ENCODE results near the gene LMO1. TPM values are rescaled to one million over a fixed set of nuclear protein-coding genes. Genes with fewer than 3 reads are reported as not detected.

Gene LMO1
- total RNA-seq, 2 experiments from 2014 or later = not detected

DNA sequence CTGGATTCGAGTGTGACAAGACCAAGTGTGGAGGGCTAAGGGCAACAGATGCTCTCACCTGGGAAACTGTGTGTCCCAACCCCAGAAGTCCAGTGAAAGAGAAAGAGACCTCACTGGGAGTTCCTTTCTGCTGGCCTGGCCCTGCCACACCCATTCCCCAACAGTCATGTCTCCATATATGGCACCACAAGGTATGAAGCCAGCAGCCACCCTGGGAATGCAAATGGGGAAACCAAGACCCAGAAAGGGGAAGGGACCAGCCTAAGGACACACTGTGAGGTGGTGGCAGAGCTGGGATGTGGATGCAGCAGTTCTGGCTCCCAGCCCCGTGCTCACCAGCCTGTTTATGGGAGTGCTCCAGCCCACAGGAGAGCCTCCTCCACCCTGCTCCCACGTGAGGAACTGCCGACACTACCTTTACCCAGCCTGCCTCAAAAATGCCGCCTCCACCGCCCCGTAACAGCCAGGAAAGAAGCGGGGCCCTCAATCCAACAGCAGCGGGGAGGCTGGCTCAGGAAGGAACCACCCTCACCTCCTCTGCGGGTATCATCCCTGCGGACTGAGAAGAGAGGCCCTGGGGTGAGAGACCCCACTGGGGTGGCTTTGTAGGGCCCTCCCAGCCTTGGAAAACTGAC, 12.6 kb downstream of the LMO1 start:
- ChIA-PET POLR2A (no interaction called here), CTCF (no interaction called here)

DNA sequence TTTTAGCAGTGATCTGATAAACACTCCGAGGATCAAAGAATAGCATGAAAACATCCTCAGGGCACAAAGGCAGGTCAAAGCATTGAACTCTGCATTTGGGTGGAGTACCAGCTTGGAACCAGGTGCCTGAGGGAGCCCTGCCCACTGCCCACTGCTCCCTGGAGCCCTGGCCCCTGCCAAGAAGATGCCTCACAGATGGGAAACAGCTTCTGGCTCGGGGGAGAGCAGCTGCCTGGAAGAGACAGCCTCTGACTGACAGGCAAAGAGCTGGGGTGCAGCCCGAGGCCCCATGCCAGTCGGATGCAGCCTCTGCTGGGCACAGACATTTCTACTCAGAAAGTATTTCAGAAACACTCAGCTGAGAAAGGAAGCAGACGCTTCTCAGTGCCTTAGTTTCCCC, 13.2 kb downstream of the LMO1 start:
- ChIA-PET POLR2A (no interaction called here), CTCF (no interaction called here)

DNA sequence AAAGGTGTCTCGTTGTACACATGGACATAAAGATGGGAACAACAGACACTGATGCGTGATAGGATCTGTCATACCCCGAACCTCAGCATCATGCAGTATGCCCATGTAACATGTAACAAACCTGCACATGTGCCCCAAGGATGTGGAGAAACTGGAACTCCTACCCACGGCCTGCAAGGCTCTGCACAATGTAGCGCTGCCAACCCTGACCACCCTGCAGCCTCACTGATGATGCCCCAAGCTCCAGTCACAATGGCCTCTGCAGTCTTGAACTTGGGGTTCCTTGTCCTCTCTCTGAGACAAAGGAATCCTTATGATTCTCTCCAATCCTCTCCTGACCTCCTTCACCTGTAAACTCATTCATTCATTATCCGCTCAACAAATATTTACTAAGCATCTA, 14.2 kb downstream of the LMO1 start:
- ChIA-PET POLR2A (no interaction called here), CTCF (no interaction called here)

DNA sequence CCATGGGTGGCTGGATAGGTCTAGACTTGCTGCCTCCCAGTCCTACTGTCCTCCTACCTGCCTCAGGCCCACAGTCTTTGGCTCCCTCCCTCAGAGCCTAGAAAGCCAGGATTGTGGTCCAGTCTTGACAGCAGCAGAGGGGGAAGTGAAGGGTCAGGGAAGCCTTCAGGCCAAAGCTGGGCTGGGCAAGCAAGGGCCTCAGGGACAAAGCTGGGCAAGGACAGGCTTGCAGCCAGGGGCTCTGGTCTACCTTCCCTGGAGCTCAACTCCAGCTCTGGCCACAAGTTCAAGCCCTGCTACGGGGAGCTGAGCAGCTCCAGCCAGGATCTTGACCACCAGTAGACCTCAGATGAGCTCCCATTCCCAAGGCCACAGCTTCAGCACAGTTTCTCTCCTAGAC, 14.9 kb downstream of the LMO1 start:
- ChIA-PET POLR2A (no interaction called here), CTCF (interaction anchor here (1.2 kb wide), 1 partner anchor 12 kb away, joined by 4 read pairs; no protein-coding TSS in a partner anchor)

DNA sequence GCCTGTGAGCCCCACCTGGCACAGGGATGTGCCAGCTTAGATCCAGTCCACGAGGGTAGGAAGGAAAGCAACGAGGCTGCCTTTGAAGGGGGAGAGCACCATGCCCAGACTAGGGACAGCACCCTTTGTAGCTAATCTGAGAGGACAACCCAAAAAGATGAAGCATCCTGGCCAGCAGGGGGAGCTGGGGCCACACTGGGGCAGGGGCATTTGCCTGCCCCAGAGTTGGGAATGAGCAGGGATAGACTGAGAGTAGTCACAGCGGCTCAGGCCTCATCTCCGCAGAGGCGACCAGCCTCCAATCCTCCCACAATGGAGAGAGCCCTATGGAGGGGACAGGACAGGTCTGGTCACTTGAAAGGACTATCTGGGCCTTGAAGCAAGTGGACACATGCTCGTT, 16.4 kb downstream of the LMO1 start:
- ChIA-PET CTCF (interaction anchor here (1.2 kb wide), 1 partner anchor 9 kb away, joined by 3 read pairs; no protein-coding TSS in a partner anchor), POLR2A (interaction anchor here (0.6 kb wide), 1 partner anchor 586 kb away, joined by 4 read pairs; no protein-coding TSS in a partner anchor)

DNA sequence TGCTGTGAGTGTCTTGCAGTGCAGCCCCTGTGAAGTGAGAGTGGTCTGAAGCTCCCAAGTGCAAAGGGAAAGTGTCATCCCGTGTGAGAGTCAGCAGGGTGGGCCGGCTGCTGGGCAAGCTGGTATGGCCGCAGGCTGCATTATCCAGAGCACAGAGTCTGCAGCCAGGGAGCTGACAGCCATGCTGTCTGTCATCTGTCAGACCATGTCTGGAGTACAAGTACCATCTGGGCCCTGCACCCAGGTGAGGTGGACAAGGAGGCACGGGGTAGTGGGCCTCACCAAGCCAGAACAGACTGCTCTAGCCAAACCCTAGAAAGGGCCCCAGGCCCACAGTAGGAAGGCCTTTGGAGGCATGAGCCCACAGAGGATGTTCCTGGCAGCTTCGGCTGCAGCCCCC, 20.2 kb downstream of the LMO1 start:
- CTCF ChIA-PET = interaction anchor here (1.3 kb wide), 1 partner anchor 21 kb away, joined by 3 read pairs; the partner anchor contains the start of gene LMO1
- POLR2A ChIA-PET = no interaction called here

DNA sequence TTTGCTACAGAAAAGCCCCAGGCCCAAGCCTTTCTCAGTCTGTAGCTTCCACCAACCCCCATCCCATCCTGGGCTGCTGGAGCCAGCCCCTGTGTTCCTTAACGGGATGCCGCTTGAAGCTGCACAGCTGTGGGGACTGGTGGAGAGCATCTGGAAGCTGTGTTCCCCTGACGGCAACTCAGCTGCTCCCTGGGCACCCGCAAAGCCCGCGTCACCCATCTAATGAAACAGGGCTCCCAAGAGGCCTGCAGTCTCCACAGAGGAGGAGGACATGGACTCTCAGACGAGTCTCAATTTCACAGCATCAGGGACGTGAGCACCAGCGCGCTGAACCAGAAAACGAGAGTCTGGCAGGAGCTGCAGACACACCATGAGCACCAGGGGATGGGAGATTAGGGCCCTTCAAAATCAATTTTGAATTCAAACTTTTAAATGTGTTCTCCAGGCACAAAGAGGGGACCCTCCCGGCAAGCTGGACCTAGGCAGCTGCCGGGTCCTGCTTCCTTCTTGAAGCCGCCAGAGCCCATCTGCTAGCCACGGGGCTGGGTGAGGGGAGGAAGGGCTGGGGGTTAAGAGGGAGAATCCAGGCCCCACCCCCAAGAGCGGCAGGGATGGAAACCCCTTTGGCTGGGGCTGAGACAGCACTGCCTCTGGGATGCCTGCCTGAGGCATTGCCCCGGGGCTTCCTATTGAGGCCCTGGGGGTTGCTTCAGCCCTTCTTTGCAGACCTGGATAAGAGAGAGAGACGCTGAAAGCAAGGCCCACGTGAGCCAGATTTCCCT, 21.0 kb downstream of the LMO1 start:
- CTCF ChIA-PET = interaction anchor here (1.3 kb wide), 1 partner anchor 21 kb away, joined by 3 read pairs; the partner anchor contains the start of gene LMO1
- POLR2A ChIA-PET = no interaction called here

DNA sequence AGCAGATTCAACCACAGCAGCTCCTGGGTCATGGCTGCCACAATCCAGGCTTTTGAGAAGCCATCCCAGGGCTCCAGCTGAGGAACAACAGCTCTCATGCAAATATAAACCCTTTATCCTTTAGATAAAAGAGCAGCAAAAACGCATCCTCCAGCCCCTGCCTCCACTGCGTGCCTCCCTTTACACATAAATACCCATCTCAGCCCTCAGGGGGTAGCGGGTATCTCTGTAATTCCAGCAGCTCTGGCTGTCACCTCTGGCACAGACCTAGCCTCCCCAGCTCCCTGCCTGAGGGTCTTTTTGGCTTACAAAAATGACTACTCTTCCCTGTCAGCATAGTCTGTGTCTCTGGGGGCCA, 21.6 kb downstream of the LMO1 start:
- POLR2A ChIA-PET = interaction anchor here (0.5 kb wide), 1 partner anchor 22 kb away, joined by 3 read pairs; the partner anchor contains the start of gene LMO1
- CTCF ChIA-PET = interaction anchor here (1.3 kb wide), 1 partner anchor 22 kb away, joined by 3 read pairs; the partner anchor contains the start of gene LMO1

DNA sequence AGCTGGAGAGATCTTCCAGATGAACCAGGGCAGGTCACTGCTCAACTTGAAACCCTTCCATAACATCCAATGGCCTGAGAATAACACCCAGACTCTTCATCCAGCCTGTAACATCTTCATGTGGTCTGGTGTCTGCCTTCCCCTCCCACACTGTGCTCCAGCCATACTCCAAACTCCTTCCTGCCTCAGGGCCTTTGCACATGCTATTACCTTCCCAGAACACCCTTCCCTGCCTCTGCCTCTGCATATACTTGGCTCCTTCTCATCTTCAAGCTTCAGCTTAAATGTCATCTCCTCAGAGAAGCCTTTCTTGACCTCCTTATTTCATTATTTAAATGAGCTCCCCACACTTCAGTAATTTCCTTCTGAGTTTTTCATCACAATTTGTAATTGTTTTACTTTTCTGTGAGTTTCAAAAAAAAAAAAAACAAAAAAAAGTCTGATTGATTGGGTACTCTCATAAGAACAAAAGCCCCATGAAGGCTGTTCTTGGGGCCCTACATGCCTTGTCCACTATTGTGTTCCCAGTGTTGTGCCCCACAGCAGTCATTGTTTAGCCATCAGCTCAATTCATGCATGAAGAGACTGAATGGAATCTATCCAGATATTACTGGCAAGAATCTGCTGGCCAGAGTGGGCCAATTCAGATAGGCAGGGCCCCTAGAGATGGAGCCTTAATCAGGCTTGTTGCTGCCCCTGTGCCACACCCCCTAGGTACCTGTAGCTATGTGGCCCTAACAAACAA, 22.1 kb downstream of the LMO1 start:
- ChIA-PET CTCF (no interaction called here), POLR2A (interaction anchor here (0.5 kb wide), 1 partner anchor 22 kb away, joined by 3 read pairs; the partner anchor contains the start of gene LMO1)

DNA sequence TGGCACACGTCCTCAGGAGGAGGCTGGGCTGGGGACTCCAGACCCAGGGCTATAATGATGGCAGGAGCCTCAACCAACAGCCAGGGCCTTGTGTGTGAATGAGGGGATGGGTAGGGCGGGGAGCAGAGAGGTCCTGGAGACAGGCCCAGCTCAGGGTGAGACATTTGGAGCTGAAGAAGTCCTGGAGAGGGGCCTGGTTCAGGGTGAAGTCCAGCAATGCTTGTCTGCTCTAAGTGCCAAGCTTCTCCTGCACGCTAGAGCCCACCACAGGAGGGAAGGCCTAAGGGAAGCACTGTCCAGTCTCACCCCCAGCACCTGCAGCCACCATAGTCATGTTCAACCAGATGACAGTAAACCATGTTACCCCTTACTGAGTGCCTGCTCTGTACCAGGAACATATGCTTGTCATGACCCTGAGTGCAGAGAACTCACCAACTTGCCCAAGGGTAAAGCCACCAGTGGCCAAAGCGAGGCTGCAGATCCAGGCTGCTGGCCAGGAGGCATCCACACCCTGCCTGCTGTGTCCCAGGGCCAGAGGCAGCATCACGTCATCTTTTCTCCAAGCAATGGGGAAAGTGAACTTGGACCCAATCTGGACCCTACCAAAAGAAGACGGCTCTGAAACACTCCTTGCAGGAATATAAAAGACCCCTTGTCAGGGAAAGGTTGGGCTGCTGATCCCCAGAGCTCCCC, 24.0 kb downstream of the LMO1 start:
- CTCF ChIA-PET = interaction anchor here (1.2 kb wide), 1 partner anchor 30 kb away, joined by 3 read pairs; no protein-coding TSS in a partner anchor
- POLR2A ChIA-PET = no interaction called here

DNA sequence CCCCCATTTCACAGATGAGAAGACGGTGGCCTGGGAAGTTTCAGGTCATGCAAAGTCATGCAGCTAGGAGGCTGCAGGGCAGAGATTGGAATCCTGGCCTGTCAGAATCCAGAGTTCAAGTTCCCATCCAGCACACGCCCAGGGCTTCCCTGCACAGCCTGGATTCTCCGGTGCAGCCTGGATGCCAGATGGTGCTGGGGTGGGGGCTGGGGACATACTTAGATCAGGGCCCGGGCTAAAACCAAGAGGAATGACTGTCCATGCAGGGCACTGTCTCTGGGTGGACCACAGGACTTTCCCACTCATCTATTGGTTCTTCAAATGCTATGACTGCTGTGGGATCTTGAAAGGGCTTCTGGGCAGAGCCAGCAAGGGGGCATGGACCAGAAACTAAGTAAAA, 24.6 kb downstream of the LMO1 start:
- ChIA-PET CTCF (interaction anchor here (1.0 kb wide), 1 partner anchor 8 kb away, joined by 3 read pairs; no protein-coding TSS in a partner anchor), POLR2A (no interaction called here)

DNA sequence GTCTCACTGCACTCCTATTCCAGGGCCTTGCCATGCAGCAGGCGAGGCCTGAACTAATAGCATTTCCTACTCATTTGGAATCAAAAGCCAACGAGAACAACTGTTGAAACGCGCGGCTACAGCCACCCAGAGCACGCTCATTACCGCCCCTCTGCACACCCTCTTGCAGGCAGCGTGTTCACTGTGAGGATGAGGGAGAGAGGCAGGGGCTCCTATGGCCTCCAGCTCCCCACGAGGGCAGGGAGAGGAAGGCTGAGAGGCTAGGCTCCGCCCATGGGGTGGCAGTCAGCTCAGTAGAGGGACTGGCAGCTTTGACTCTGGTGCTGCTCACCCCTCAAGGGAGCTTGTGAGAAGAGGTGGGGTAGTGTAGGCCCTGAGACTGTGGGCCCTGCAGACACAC, 26.2 kb downstream of the LMO1 start:
- CTCF ChIA-PET = interaction anchor here (1.4 kb wide), 1 partner anchor 26 kb away, joined by 3 read pairs; the partner anchor contains the start of gene LMO1
- POLR2A ChIA-PET = no interaction called here

DNA sequence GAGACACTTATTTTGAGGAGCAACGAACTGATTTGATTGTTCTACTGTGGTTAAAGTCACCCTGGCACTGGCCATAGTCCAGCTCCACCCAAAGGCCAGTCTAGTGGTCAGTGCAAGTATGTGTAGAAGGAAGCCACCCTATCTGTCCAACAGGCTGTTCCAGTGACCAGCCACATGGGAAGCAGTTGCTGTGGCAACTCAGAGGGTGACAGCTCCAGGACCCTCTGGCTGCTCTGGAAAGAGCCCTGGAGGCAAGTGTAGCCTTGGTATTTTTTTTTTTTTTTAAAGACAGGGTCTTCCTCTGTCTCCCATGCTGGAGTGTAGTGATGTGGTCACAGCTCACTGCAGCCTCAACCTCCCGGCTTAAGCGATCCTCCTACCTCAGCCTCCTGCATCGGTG, 27.8 kb downstream of the LMO1 start:
- CTCF ChIA-PET = no interaction called here
- POLR2A ChIA-PET = no interaction called here

DNA sequence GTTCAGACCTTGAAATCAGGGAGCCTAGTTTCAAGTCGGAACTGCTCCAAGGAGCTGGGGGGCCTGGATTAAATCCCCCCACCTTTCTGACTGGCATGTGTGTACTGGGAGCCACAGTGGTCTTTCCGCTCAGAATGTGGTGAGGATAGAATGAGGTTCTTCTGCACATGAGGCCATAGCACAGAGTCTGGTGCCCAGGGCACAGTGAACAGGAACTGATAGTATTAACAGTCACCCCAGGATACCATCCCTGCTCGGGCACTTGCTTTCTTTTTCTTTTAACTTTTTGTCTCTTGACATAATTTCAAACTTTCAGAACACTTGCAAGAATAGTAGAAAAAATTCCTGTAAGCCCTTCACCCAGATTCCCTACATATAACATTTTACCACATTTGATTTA, 28.8 kb downstream of the LMO1 start:
- ChIA-PET POLR2A (no interaction called here), CTCF (no interaction called here)

DNA sequence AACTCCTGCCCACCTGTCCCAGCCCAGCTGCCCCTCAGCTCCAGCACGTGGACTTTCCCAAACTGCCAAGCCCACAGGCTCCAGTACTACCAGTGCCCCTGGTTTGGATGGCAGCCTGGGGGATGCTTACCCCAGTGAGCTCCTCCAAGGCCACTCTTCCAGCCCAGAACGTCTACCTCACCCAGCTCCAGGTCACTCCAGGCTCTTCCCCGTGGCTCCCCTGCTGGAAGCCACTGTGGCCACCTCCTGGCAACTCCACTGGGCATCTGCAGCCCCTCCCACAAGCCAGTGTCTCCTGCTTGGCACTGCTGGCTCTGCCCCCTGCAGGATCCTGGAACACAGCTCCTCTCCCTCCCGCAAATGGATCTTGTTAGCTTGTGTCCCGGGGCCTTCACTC, 29.3 kb downstream of the LMO1 start:
- POLR2A ChIA-PET = no interaction called here
- CTCF ChIA-PET = no interaction called here

DNA sequence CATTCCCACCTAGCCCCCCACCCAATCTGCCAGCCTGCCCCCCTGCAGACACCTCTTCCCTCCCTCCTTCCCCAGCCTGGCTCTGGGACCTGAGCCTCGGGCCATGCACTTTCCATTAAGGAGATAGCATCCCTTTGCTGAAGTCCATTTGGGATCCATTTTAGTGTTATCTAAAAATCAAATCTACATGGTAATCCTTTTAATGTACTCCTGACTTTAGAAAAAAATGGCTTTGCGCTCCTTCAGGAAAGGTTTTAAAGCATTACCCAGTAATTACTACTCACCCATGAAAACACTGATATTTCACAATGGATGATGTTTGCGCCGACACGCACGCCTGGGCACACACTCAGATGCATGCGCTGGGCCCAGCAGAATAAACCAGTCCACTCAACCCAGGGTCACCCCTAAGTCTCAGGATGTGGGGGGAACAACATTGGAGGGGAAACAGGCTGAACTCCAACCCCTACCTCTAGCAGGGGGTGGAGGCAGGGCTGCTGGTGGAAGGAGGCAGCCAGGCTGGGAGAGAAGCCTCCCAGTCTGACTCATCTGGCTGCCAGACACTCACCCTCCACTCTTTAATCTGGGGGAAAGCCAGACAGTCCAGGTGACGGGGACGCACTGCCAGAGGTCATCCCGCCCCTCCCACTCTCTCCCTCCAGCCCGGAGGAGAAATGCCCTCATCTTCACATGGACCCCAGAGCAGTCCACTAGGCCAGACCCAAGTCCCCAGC, 29.8 kb downstream of the LMO1 start:
- ChIA-PET CTCF (no interaction called here), POLR2A (no interaction called here)

DNA sequence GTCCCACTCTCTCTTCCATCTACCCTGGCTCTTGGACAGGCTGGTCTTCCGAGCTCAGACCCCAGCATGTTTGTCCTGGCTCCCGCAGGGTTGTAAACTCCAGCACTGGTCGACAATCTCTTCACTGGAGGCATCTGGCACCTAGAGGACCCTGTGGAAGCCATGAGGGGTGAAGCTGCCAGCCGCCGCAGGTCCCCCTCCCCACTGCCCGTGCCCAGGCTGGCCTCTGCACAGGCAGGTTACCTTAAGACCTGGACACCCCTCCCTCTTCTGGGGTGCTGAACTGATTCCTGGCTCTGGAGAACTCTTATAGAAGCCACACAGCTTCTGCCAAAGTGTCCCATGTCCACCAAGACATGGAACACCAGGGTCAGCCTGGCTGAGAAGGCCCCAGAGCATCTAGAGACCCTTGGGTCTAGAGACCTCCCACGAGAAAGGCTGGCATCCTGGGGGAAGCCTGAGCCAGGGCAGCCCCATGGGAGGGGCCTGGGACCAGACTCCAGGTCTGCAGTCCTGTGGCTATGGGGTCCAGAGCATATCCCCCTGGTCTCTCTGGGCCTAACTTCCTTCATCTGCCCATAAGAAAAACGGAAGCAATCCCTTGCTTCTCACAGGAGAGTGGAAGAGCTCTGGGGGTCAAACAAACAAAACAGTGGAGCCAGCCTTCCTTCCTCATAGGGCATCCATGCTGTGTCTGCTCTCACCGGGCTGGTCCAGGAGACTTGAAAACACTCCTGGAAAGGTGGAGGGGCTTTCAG, 30.6 kb downstream of the LMO1 start:
- POLR2A ChIA-PET = no interaction called here
- CTCF ChIA-PET = no interaction called here

DNA sequence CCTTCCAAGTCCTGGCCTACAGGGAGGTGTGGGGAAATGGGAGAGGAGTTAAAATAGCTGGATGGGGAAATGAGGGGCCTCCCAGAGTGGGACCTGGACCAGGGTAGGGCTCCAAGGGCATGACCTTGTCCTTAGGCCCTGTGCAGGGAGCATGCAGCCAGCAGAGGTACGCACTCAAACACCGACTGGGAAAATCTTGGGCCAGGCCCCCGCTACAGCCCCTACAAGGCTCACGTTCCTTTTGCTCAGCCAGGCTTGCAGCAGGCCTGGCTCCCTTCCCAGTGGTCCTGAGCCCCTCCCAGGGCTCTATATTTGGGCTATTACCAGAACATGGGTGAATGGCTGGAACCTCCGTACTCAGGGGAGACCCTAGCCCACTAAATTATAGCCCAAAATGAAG, 31.3 kb downstream of the LMO1 start:
- ChIA-PET POLR2A (no interaction called here), CTCF (no interaction called here)

DNA sequence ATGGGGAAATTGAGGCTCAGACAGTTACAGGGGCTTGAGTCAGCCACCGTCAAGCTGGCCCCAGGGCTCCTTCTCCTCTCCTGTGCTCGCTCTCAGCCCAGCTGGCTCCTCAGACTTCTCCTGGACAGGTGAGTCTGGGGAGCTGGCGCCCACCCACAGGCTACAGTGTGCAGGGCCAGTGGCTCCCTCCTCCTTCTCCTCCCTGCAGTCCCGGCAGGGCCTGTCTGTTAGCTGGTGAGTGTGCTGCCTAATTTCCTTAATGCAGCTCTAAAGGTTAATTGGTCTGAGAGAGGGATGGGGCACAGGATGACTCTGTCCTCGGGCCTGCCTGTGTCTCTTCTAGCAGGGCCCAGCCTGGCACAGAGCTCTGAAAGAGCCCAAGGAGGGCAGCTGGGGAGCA, 31.7 kb downstream of the LMO1 start:
- POLR2A ChIA-PET = no interaction called here
- CTCF ChIA-PET = no interaction called here

All from activated CD8-positive, alpha-beta memory T cell treated with anti-CD3 and anti-CD28 coated beads for 36 hours (primary cell).